ENCODE data around the gene NHLRC4. TPM values are rescaled to one million over a fixed set of nuclear protein-coding genes. Genes with fewer than 3 reads are reported as not detected.

The NHLRC4 gene
- total RNA-seq, 2 donors from 2014 or later, result 1.1 TPM

- Histone ChIP-seq H3K4me1 (ENCODE audit: control insufficient read depth, insufficient read depth, low read length) (no peaks in the 10 kb centered on the region), H3K4me3 (ENCODE audit: low read length) (no peak overlapping the region), H3K27ac (ENCODE audit: low read depth, low read length) (no peak overlapping the region), H3K36me3 (ENCODE audit: control insufficient read depth, insufficient read depth, low read length) (peaks cover 4% of the 10 kb centered on the region), H3K9me3 (ENCODE audit: control insufficient read depth, low read length) (no peaks in the 10 kb centered on the region), H3K9ac (ENCODE audit: extremely low read depth, low read length, poor library complexity, severe bottlenecking) (no peak overlapping the region), H3K27me3 (ENCODE audit: control insufficient read depth, insufficient read depth, low read length, poor library complexity, severe bottlenecking) (no peaks in the 10 kb centered on the region)
- no peak overlapping the region for H3K4me3 Mint-ChIP-seq
- 87 to 88% methylated on average over 16 to 27 of the region's 27 CpGs for WGBS, 2 experiments (ENCODE audit: insufficient coverage in 1 of 2, insufficient read length in 1 of 2)
- H3K27me3 Mint-ChIP-seq (ENCODE audit: insufficient read depth), result no peaks in the 10 kb centered on the region
- no peaks in the 10 kb centered on the region for H3K9me3 Mint-ChIP-seq
- TF ChIP-seq, protein P1, sequence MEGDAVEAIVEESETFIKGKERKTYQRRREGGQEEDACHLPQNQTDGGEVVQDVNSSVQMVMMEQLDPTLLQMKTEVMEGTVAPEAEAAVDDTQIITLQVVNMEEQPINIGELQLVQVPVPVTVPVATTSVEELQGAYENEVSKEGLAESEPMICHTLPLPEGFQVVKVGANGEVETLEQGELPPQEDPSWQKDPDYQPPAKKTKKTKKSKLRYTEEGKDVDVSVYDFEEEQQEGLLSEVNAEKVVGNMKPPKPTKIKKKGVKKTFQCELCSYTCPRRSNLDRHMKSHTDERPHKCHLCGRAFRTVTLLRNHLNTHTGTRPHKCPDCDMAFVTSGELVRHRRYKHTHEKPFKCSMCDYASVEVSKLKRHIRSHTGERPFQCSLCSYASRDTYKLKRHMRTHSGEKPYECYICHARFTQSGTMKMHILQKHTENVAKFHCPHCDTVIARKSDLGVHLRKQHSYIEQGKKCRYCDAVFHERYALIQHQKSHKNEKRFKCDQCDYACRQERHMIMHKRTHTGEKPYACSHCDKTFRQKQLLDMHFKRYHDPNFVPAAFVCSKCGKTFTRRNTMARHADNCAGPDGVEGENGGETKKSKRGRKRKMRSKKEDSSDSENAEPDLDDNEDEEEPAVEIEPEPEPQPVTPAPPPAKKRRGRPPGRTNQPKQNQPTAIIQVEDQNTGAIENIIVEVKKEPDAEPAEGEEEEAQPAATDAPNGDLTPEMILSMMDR (conservative IDR thresholded peaks at IDR 0.05), result no peak
- peaks cover 13% of the 10 kb centered on the region for H3K4me1 Mint-ChIP-seq
- H3K36me3 Mint-ChIP-seq (ENCODE audit: low read depth), result peaks cover 10% of the 10 kb centered on the region
- no peak for DNase-seq
- no peak overlapping the region for H3K27ac Mint-ChIP-seq
Observed at GRCh38 chr16:572865-573650, 6.3 kb downstream of the NHLRC4 start.

GRCh38 chr16:574021-574760 lies 7.4 kb downstream of the NHLRC4 start:
- no peaks in the 10 kb centered on the region for H3K27me3 Mint-ChIP-seq (ENCODE audit: insufficient read depth)
- peaks cover 4% of the 10 kb centered on the region for H3K36me3 ChIP-seq (ENCODE audit: control insufficient read depth, insufficient read depth, low read length)
- no peaks in the 10 kb centered on the region for H3K4me1 ChIP-seq (ENCODE audit: control insufficient read depth, insufficient read depth, low read length)
- no peak overlapping the region for H3K4me3 Mint-ChIP-seq
- no peaks in the 10 kb centered on the region for H3K9me3 ChIP-seq (ENCODE audit: control insufficient read depth, low read length)
- H3K9ac ChIP-seq (ENCODE audit: extremely low read depth, low read length, poor library complexity, severe bottlenecking), result no peak overlapping the region
- no peak overlapping the region for H3K4me3 ChIP-seq (ENCODE audit: low read length)
- no peaks in the 10 kb centered on the region for H3K9me3 Mint-ChIP-seq
- H3K27ac Mint-ChIP-seq, result no peak overlapping the region
- H3K36me3 Mint-ChIP-seq (ENCODE audit: low read depth), result peaks cover 10% of the 10 kb centered on the region
- 94 to 98% methylated on average over 32 to 46 of the region's 46 CpGs for WGBS, 2 experiments (ENCODE audit: insufficient coverage in 1 of 2, insufficient read length in 1 of 2)
- no peaks in the 10 kb centered on the region for H3K27me3 ChIP-seq (ENCODE audit: control insufficient read depth, insufficient read depth, low read length, poor library complexity, severe bottlenecking)
- TF ChIP-seq, protein P1 (conservative IDR thresholded peaks at IDR 0.05), result no peak
- no peak overlapping the region for H3K27ac ChIP-seq (ENCODE audit: low read depth, low read length)
- peaks cover 10% of the 10 kb centered on the region for H3K4me1 Mint-ChIP-seq
- DNase-seq, result no peak

DNA sequence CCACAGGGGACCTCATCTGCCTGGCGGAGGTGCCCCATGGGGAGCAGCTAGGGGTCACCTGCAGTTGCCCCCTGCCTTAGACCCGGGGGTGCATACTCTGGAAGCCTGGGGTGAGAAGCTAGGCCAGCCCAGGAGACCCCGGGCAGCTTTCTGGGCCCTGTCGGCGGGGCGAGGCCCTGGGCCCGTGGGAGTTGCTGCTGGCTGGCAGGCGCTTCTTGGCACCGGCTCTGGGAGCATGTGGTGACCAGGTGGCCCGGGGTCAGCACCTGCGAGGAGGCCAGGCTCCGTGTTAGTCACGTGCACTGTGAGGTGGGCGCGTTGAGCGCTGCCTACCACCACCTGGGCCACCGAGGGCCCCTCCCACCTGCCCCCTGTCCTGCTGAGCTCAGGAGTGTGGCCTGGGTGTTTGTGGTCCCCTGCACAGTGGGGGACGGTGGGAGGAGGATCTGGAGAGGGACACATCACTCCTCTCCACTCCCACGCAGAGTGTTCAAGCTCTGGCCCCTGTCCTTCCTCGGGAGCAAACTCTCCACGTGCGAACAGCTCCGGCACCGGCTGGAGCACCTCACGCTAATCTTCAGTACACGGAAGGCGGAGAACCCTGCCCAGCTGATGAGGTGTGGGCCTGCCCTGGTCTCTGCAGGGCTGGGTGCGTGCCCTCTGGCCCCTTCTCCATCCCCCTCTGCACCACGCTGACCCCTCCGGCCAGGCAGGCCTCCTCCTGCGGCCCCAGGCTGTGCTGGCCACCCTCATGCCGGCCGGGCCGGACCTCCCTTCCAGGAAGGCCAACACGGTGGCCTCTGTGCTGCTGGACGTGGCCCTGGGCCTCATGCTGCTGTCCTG lies 8.8 kb downstream of the NHLRC4 start:
- H3K36me3 Mint-ChIP-seq (ENCODE audit: low read depth), result peaks cover 10% of the 10 kb centered on the region
- H3K4me3 Mint-ChIP-seq, result no peak overlapping the region
- H3K27me3 ChIP-seq (ENCODE audit: control insufficient read depth, insufficient read depth, low read length, poor library complexity, severe bottlenecking), result no peaks in the 10 kb centered on the region
- H3K4me1 ChIP-seq (ENCODE audit: control insufficient read depth, insufficient read depth, low read length), result no peaks in the 10 kb centered on the region
- H3K4me1 Mint-ChIP-seq, result peaks cover 6% of the 10 kb centered on the region
- peaks cover 4% of the 10 kb centered on the region for H3K36me3 ChIP-seq (ENCODE audit: control insufficient read depth, insufficient read depth, low read length)
- H3K4me3 ChIP-seq (ENCODE audit: low read length), result no peak overlapping the region
- DNase-seq, result no peak
- no peak overlapping the region for H3K9ac ChIP-seq (ENCODE audit: extremely low read depth, low read length, poor library complexity, severe bottlenecking)
- WGBS, 2 experiments (ENCODE audit: insufficient coverage in 1 of 2, insufficient read length in 1 of 2), result 92 to 94% methylated on average over 26 to 36 of the region's 36 CpGs
- TF ChIP-seq, protein P1 (conservative IDR thresholded peaks at IDR 0.05), result no peak
- no peak overlapping the region for H3K27ac Mint-ChIP-seq
- H3K27ac ChIP-seq (ENCODE audit: low read depth, low read length), result no peak overlapping the region
- no peaks in the 10 kb centered on the region for H3K9me3 Mint-ChIP-seq
- no peaks in the 10 kb centered on the region for H3K27me3 Mint-ChIP-seq (ENCODE audit: insufficient read depth)
- H3K9me3 ChIP-seq (ENCODE audit: control insufficient read depth, low read length), result no peaks in the 10 kb centered on the region
